ENCODE measurements around the gene CLIC6. TPM values are rescaled to one million over a fixed set of nuclear protein-coding genes. Genes with fewer than 3 reads are reported as not detected.

The CLIC6 gene
- polyA plus RNA-seq, 1 donor from 2014 or later: 0.08 TPM

GRCh38 chr21:34693192-34693810, 24.5 kb downstream of the CLIC6 start:
- peaks cover 4 to 5% (median 5%) of the 10 kb centered on the region in 3 donors for H3K4me1 Mint-ChIP-seq
- H3K27me3 Mint-ChIP-seq: peaks cover 23% of the 10 kb centered on the region
- H3K36me3 Mint-ChIP-seq: peaks cover 2% of the 10 kb centered on the region
- H3K27ac Mint-ChIP-seq: no peak overlapping the region
- peak overlapping the region in 1 of 4 donors; percentile 2 for H3K4me3 Mint-ChIP-seq
- H3K9me3 Mint-ChIP-seq: peaks cover 0 to 5% (median 2%) of the 10 kb centered on the region in 3 donors

GRCh38 chr21:34695434-34695833, 26.6 kb downstream of the CLIC6 start:
- H3K27ac Mint-ChIP-seq: no peak overlapping the region
- peak overlapping the region in 1 of 4 donors; percentile 8 for H3K4me3 Mint-ChIP-seq
- H3K27me3 Mint-ChIP-seq: peaks cover 15% of the 10 kb centered on the region
- peaks cover 4 to 5% (median 5%) of the 10 kb centered on the region in 3 donors for H3K4me1 Mint-ChIP-seq
- H3K36me3 Mint-ChIP-seq: peaks cover 2% of the 10 kb centered on the region
- H3K9me3 Mint-ChIP-seq: peaks cover 0 to 5% (median 2%) of the 10 kb centered on the region in 3 donors

GRCh38 chr21:34696121-34696520, 27.3 kb downstream of the CLIC6 start:
- H3K4me1 Mint-ChIP-seq: peaks cover 4 to 5% (median 5%) of the 10 kb centered on the region in 3 donors
- H3K4me3 Mint-ChIP-seq: no peak overlapping the region
- H3K36me3 Mint-ChIP-seq: peaks cover 2% of the 10 kb centered on the region
- H3K9me3 Mint-ChIP-seq: peaks cover 0 to 5% (median 2%) of the 10 kb centered on the region in 3 donors
- H3K27me3 Mint-ChIP-seq: peaks cover 15% of the 10 kb centered on the region
- no peak overlapping the region for H3K27ac Mint-ChIP-seq

GRCh38 chr21:34697826-34698225, 29.0 kb downstream of the CLIC6 start:
- H3K9me3 Mint-ChIP-seq: peaks cover 0 to 5% (median 2%) of the 10 kb centered on the region in 3 donors
- H3K4me1 Mint-ChIP-seq: peaks cover 4 to 5% (median 5%) of the 10 kb centered on the region in 3 donors
- H3K36me3 Mint-ChIP-seq: peaks cover 2% of the 10 kb centered on the region
- H3K27ac Mint-ChIP-seq: no peak overlapping the region
- H3K4me3 Mint-ChIP-seq: no peak overlapping the region
- H3K27me3 Mint-ChIP-seq: peaks cover 4% of the 10 kb centered on the region

- Mint-ChIP-seq H3K27me3 (no peaks in the 10 kb centered on the region), H3K4me1 (peaks cover 0 to 5% (median under 1%) of the 10 kb centered on the region in 3 donors), H3K36me3 (peaks cover 2% of the 10 kb centered on the region), H3K9me3 (peaks cover 0 to 5% (median 2%) of the 10 kb centered on the region in 3 donors), H3K4me3 (no peak overlapping the region), H3K27ac (no peak overlapping the region)
Observed at GRCh38 chr21:34698270-34699015, 29.6 kb downstream of the CLIC6 start.

- H3K4me1 Mint-ChIP-seq: no peaks in the 10 kb centered on the region
- peaks cover 3% of the 10 kb centered on the region for H3K36me3 Mint-ChIP-seq
- no peak overlapping the region for H3K27ac Mint-ChIP-seq
- H3K9me3 Mint-ChIP-seq: no peaks in the 10 kb centered on the region
- no peak overlapping the region for H3K4me3 Mint-ChIP-seq
- H3K27me3 Mint-ChIP-seq: no peaks in the 10 kb centered on the region
Observed at GRCh38 chr21:34700605-34701004, 31.8 kb downstream of the CLIC6 start.

- Mint-ChIP-seq H3K36me3 (peaks cover 1% of the 10 kb centered on the region), H3K4me1 (no peaks in the 10 kb centered on the region), H3K4me3 (no peak overlapping the region), H3K27ac (no peak overlapping the region), H3K27me3 (no peaks in the 10 kb centered on the region), H3K9me3 (no peaks in the 10 kb centered on the region)
Observed at GRCh38 chr21:34701726-34702125, 32.9 kb downstream of the CLIC6 start.

GRCh38 chr21:34702341-34703170, 33.8 kb downstream of the CLIC6 start:
- Mint-ChIP-seq H3K27me3 (peaks cover 2% of the 10 kb centered on the region), H3K27ac (no peak overlapping the region), H3K36me3 (peaks cover 1% of the 10 kb centered on the region), H3K4me1 (peaks cover 0 to 5% (median 0%) of the 10 kb centered on the region in 3 donors), H3K4me3 (no peak overlapping the region), H3K9me3 (no peaks in the 10 kb centered on the region)

- H3K9me3 Mint-ChIP-seq: no peaks in the 10 kb centered on the region
- H3K36me3 Mint-ChIP-seq: peaks cover 1% of the 10 kb centered on the region
- H3K27me3 Mint-ChIP-seq: peaks cover 3% of the 10 kb centered on the region
- H3K27ac Mint-ChIP-seq: no peak overlapping the region
- H3K4me3 Mint-ChIP-seq: no peak overlapping the region
- peaks cover 0 to 12% (median 8%) of the 10 kb centered on the region in 3 donors for H3K4me1 Mint-ChIP-seq
Observed at GRCh38 chr21:34703571-34703970, 34.8 kb downstream of the CLIC6 start.

- H3K4me3 Mint-ChIP-seq: no peak overlapping the region
- peaks cover 4% of the 10 kb centered on the region for H3K27me3 Mint-ChIP-seq
- no peaks in the 10 kb centered on the region for H3K9me3 Mint-ChIP-seq
- H3K27ac Mint-ChIP-seq: no peak overlapping the region
- peaks cover 1% of the 10 kb centered on the region for H3K36me3 Mint-ChIP-seq
- peaks cover 0 to 12% (median 8%) of the 10 kb centered on the region in 3 donors for H3K4me1 Mint-ChIP-seq
Observed at GRCh38 chr21:34704119-34704518, 35.3 kb downstream of the CLIC6 start.

- H3K4me3 Mint-ChIP-seq: no peak overlapping the region
- H3K4me1 Mint-ChIP-seq: peaks cover 0 to 12% (median 8%) of the 10 kb centered on the region in 3 donors
- peaks cover 4% of the 10 kb centered on the region for H3K27me3 Mint-ChIP-seq
- H3K36me3 Mint-ChIP-seq: peaks cover 1% of the 10 kb centered on the region
- no peak overlapping the region for H3K27ac Mint-ChIP-seq
- no peaks in the 10 kb centered on the region for H3K9me3 Mint-ChIP-seq
Observed at GRCh38 chr21:34705011-34705410, 36.2 kb downstream of the CLIC6 start.

GRCh38 chr21:34706337-34706736, 37.5 kb downstream of the CLIC6 start:
- Mint-ChIP-seq H3K4me1 (peaks cover 0 to 12% (median 8%) of the 10 kb centered on the region in 3 donors), H3K4me3 (no peak overlapping the region), H3K9me3 (no peaks in the 10 kb centered on the region), H3K27ac (no peak overlapping the region), H3K27me3 (peaks cover 4% of the 10 kb centered on the region), H3K36me3 (peaks cover 1% of the 10 kb centered on the region)

GRCh38 chr21:34707876-34708325, 39.1 kb downstream of the CLIC6 start:
- Mint-ChIP-seq H3K36me3 (peaks cover 1% of the 10 kb centered on the region), H3K27ac (peak overlapping the region in 1 of 3 donors; percentile 53), H3K4me1 (peaks cover 0 to 12% (median 8%) of the 10 kb centered on the region in 3 donors), H3K27me3 (peaks cover 4% of the 10 kb centered on the region), H3K9me3 (no peaks in the 10 kb centered on the region), H3K4me3 (peak overlapping the region in 2 of 4 donors; percentile 16 to 56)

- H3K27me3 Mint-ChIP-seq: peaks cover under 1% of the 10 kb centered on the region
- no peak overlapping the region for H3K4me3 Mint-ChIP-seq
- no peak overlapping the region for H3K27ac Mint-ChIP-seq
- no peaks in the 10 kb centered on the region for H3K36me3 Mint-ChIP-seq
- no peaks in the 10 kb centered on the region for H3K9me3 Mint-ChIP-seq
- H3K4me1 Mint-ChIP-seq: peaks cover 3 to 11% (median 5%) of the 10 kb centered on the region in 3 donors
Observed at GRCh38 chr21:34713621-34714020, 44.8 kb downstream of the CLIC6 start.

GRCh38 chr21:34715518-34715917, 46.7 kb downstream of the CLIC6 start:
- Mint-ChIP-seq H3K9me3 (no peaks in the 10 kb centered on the region), H3K27ac (no peak overlapping the region), H3K4me3 (peak overlapping the region in 1 of 4 donors; percentile 34), H3K4me1 (peaks cover 3 to 11% (median 5%) of the 10 kb centered on the region in 3 donors), H3K27me3 (no peaks in the 10 kb centered on the region), H3K36me3 (no peaks in the 10 kb centered on the region)
